ENCODE results near the gene CLDN5. TPM values are rescaled to one million over a fixed set of nuclear protein-coding genes. Genes with fewer than 3 reads are reported as not detected.

The CLDN5 gene
- total and polyA plus RNA-seq, 5 donors = 4.1 to 23.9 (median 12.2) TPM

GRCh38 chr22:19479355-19480172 lies 44.6 kb downstream of the CLDN5 start, which contains the start of gene CDC45:
Gene CDC45, plus strand, starts transcription at chr22:19479920. Its CDS starts 49 bp downstream, at chr22:19479969.
- ATAC-seq (peak; percentile 97 to 98), DNase-seq (peak; percentile 96 to 98 (median 97))
- Histone ChIP-seq H3K27me3 (ENCODE audit: control insufficient read depth, insufficient read depth) (no peaks in the 10 kb centered on the region), H3K4me1 (ENCODE audit: control insufficient read depth, insufficient read depth, low read length) (no peaks in the 10 kb centered on the region), H3K27ac (ENCODE audit: low read length) (peak within 1 kb of the TSS; percentile 98), H3K4me3 (ENCODE audit: low read length) (peak within 1 kb of the TSS; percentile 87), H3K9me3 (ENCODE audit: control insufficient read depth, low read length) (no peaks in the 10 kb centered on the region)
- under 1% methylated on average over 50 of the region's 50 CpGs for WGBS
- intact Hi-C loops (cut with DNase I) = loop anchor here in 1 of 4 donors (2.0 kb wide), 1 partner anchor 49 kb away; the partner anchor contains the start of gene HIRA

- DNase-seq (peak; percentile 89 to 94 (median 92)), ATAC-seq (peak; percentile 87 to 88)
- Histone ChIP-seq H3K4me3 (ENCODE audit: low read length) (peak within 1 kb of the TSS; percentile 87), H3K27ac (ENCODE audit: low read length) (peak within 1 kb of the TSS; percentile 98), H3K9me3 (ENCODE audit: control insufficient read depth, low read length) (no peaks in the 10 kb centered on the region), H3K27me3 (ENCODE audit: control insufficient read depth, insufficient read depth) (no peaks in the 10 kb centered on the region), H3K4me1 (ENCODE audit: control insufficient read depth, insufficient read depth, low read length) (no peaks in the 10 kb centered on the region)
- WGBS = under 1% methylated on average over 42 of the region's 42 CpGs
- intact Hi-C loops (cut with DNase I) = loop anchor here in 1 of 4 donors (2.0 kb wide), 1 partner anchor 48 kb away; the partner anchor contains the start of gene HIRA
Measured at GRCh38 chr22:19478901-19479354, 45.3 kb downstream of the CLDN5 start, which contains the start of gene UFD1. Gene UFD1, minus strand, starts transcription at chr22:19479193. Its CDS starts 108 bp downstream, at chr22:19479085.

GRCh38 chr22:19478045-19478900 lies 45.9 kb downstream of the CLDN5 start:
- WGBS = 1% methylated on average over 31 of the region's 31 CpGs
- ATAC-seq = no peak
- Histone ChIP-seq H3K9me3 (ENCODE audit: control insufficient read depth, low read length) (no peaks in the 10 kb centered on the region), H3K4me3 (ENCODE audit: low read length) (peak overlapping the region; percentile 87), H3K4me1 (ENCODE audit: control insufficient read depth, insufficient read depth, low read length) (no peaks in the 10 kb centered on the region), H3K27ac (ENCODE audit: low read length) (peak overlapping the region; percentile 98), H3K27me3 (ENCODE audit: control insufficient read depth, insufficient read depth) (no peaks in the 10 kb centered on the region)
- intact Hi-C loops (cut with DNase I) = loop anchor here in 1 of 4 donors (2.0 kb wide), 1 partner anchor 47 kb away; the partner anchor contains the start of gene HIRA
- no peak for DNase-seq

- Histone ChIP-seq H3K9me3 (ENCODE audit: control insufficient read depth, low read length) (no peaks in the 10 kb centered on the region), H3K4me1 (ENCODE audit: control insufficient read depth, insufficient read depth, low read length) (no peaks in the 10 kb centered on the region), H3K27me3 (ENCODE audit: control insufficient read depth, insufficient read depth) (no peaks in the 10 kb centered on the region), H3K4me3 (ENCODE audit: low read length) (peak overlapping the region; percentile 87), H3K27ac (ENCODE audit: low read length) (peak overlapping the region; percentile 28)
- no peak for DNase-seq
- WGBS = 24% methylated on average over 5 of the region's 5 CpGs
- intact Hi-C loops (cut with DNase I) = loop anchor here in 1 of 4 donors (2.0 kb wide), 1 partner anchor 47 kb away; the partner anchor contains the start of gene HIRA
- no peak for ATAC-seq
Measured at GRCh38 chr22:19477321-19478044, 46.7 kb downstream of the CLDN5 start.

DNA sequence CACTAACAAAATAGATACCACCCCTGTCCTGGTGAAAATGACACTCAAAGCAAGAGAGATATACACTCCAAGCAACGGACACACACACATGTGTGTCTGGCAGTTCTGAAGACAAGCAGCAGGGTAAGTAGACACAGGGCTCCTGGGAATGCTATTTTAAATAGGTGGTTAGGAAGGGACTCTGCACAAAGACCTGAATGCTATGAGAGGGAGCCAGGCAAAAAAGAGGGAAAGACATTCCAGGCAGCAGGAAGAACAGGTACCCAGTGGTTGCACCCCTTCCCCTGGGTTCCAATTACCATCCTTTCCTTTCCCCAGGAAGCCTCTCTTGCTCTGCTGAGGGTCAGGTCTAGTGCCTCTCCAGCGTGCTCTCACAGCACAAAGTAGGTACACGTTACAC lies 48.2 kb downstream of the CLDN5 start:
- intact Hi-C loops (cut with DNase I) = no loop called here
- DNase-seq = no peak
- Histone ChIP-seq H3K27ac (ENCODE audit: low read length) (no peak overlapping the region), H3K4me3 (ENCODE audit: low read length) (no peak overlapping the region), H3K4me1 (ENCODE audit: control insufficient read depth, insufficient read depth, low read length) (no peaks in the 10 kb centered on the region), H3K27me3 (ENCODE audit: control insufficient read depth, insufficient read depth) (no peaks in the 10 kb centered on the region), H3K9me3 (ENCODE audit: control insufficient read depth, low read length) (no peaks in the 10 kb centered on the region)
- no peak for ATAC-seq
- 68% methylated on average over 3 of the region's 3 CpGs for WGBS

DNA sequence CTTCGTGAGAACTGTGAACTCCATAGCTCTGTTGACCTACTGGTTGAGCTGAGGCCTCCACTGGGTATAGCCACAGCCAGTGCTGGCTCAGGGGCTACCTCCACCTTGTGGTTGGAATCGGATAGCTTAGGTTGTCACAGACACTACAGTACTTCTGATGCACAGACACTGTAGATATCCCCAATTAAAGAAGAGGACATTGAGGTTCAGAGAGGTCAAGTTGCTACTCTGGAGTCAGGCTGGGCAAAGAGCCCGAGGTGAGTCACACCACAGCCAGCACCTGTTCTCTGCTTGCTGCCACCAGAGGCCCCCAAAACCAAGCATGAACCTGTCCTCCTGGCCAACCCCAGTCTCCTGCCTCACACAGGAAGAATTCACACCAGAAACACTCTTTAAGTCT lies 50.6 kb downstream of the CLDN5 start:
- H3K4me3 ChIP-seq (ENCODE audit: low read length) = no peak overlapping the region
- 69% methylated on average over 3 of the region's 3 CpGs for WGBS
- no peaks in the 10 kb centered on the region for H3K27me3 ChIP-seq (ENCODE audit: control insufficient read depth, insufficient read depth)
- DNase-seq = no peak
- intact Hi-C loops (cut with DNase I) = no loop called here
- no peak overlapping the region for H3K27ac ChIP-seq (ENCODE audit: low read length)
- H3K4me1 ChIP-seq (ENCODE audit: control insufficient read depth, insufficient read depth, low read length) = no peaks in the 10 kb centered on the region
- H3K9me3 ChIP-seq (ENCODE audit: control insufficient read depth, low read length) = no peaks in the 10 kb centered on the region
- ATAC-seq = no peak

Other genes starting within 250 kb of the CLDN5 start
- 10 to 100 TPM; 16.6 to 26.7 (median 21.7) TPM for gene CLTCL1, start 232.7 kb downstream of the CLDN5 start, total RNA-seq
- 19.7 TPM for gene CLTCL1, start 232.7 kb downstream of the CLDN5 start, polyA plus RNA-seq
- 10 to 100 TPM; 11.6 to 16.1 (median 14.6) TPM for gene HIRA, start 92.7 kb downstream of the CLDN5 start, total RNA-seq
- 6.2 TPM for gene HIRA, start 92.7 kb downstream of the CLDN5 start, polyA plus RNA-seq
- gene MRPL40, start 91.9 kb downstream of the CLDN5 start, total RNA-seq = 10 to 100 TPM; 37.5 to 49.4 (median 43.1) TPM
- 66.9 TPM for gene MRPL40, start 91.9 kb downstream of the CLDN5 start, polyA plus RNA-seq
- 10 to 100 TPM; 44.9 to 64.3 (median 58.5) TPM for gene C22orf39, start 76.7 kb downstream of the CLDN5 start, total RNA-seq
- 45.6 TPM for gene C22orf39, start 76.7 kb downstream of the CLDN5 start, polyA plus RNA-seq
- gene UFD1, start 45.2 kb downstream of the CLDN5 start, total RNA-seq = 10 to 100 TPM; 34.7 to 46.9 (median 42.7) TPM
- 58.1 TPM for gene UFD1, start 45.2 kb downstream of the CLDN5 start, polyA plus RNA-seq
- under 1 TPM in 2 of 4 donors, not detected in 2; 0.80 to 0.85 TPM for gene CDC45, start 44.5 kb downstream of the CLDN5 start, total RNA-seq
- 0.16 TPM for gene CDC45, start 44.5 kb downstream of the CLDN5 start, polyA plus RNA-seq
- gene SEPTIN5, start 190.1 kb upstream of the CLDN5 start, total RNA-seq = 100 to 1,000 TPM; 143 to 264 (median 199) TPM
- 243 TPM for gene SEPTIN5, start 190.1 kb upstream of the CLDN5 start, polyA plus RNA-seq
- 1 to 10 TPM in 1 of 4 donors, not detected in 3; 9.0 TPM for gene GP1BB, start 199.1 kb upstream of the CLDN5 start, total RNA-seq
- gene GP1BB, start 199.1 kb upstream of the CLDN5 start, polyA plus RNA-seq = 29.5 TPM
- gene TBX1, start 236.4 kb upstream of the CLDN5 start, total RNA-seq = 1 to 10 TPM in 1 of 4 donors, under 1 TPM in 3; 0.19 to 1.4 (median 0.78) TPM
- 0.88 TPM for gene TBX1, start 236.4 kb upstream of the CLDN5 start, polyA plus RNA-seq

Measured in right cardiac atrium (tissue), 5 donors.